NOMO-1 treated with dmso at 0.1 percent for 144 hours (cell line): ENCODE results near the gene SLC6A3.
"Not testable (repeated sequence)": the region's sequence is repeated elsewhere in the genome, so short reads cannot be mapped to it uniquely, and the experiment has no call there.

Experiments
- DNase-seq: peaks from one replicate; lab custom pipeline; 2025; ENCODE audit not compliant: unreplicated experiment; lab: John Stamatoyannopoulos, UW

SLC6A3 gene

GRCh38 chr5:1478271-1479035, 33.2 kb upstream of the SLC6A3 start:
- no peak for DNase-seq

GRCh38 chr5:1477341-1477740, 32.1 kb upstream of the SLC6A3 start:
- peak; percentile 89 for DNase-seq

- no peak for DNase-seq
Measured at GRCh38 chr5:1476967-1477310, 31.7 kb upstream of the SLC6A3 start.

GRCh38 chr5:1476181-1476966, 31.1 kb upstream of the SLC6A3 start:
- DNase-seq: no peak

GRCh38 chr5:1475544-1475900, 30.3 kb upstream of the SLC6A3 start:
- not testable (repeated sequence) for DNase-seq

GRCh38 chr5:1474866-1475543, 29.8 kb upstream of the SLC6A3 start:
- no peak for DNase-seq

- no peak for DNase-seq
Measured at GRCh38 chr5:1474183-1474839, 29.1 kb upstream of the SLC6A3 start.

- DNase-seq: no peak
Measured at GRCh38 chr5:1473746-1474145, 28.5 kb upstream of the SLC6A3 start.

- no peak for DNase-seq
Measured at GRCh38 chr5:1472964-1473628, 27.9 kb upstream of the SLC6A3 start.

- no peak for DNase-seq
Measured at GRCh38 chr5:1471997-1472963, 27.0 kb upstream of the SLC6A3 start.

- no peak for DNase-seq
Measured at GRCh38 chr5:1471240-1471853, 26.1 kb upstream of the SLC6A3 start.

- DNase-seq: no peak
Measured at GRCh38 chr5:1470762-1471211, 25.5 kb upstream of the SLC6A3 start.

- DNase-seq: no peak
Measured at GRCh38 chr5:1468629-1469527, 23.6 kb upstream of the SLC6A3 start.

GRCh38 chr5:1468247-1468612, 23.0 kb upstream of the SLC6A3 start:
- DNase-seq: no peak

- DNase-seq: no peak
Measured at GRCh38 chr5:1467341-1468246, 22.4 kb upstream of the SLC6A3 start.

GRCh38 chr5:1466631-1467265, 21.5 kb upstream of the SLC6A3 start:
- DNase-seq: no peak

- no peak for DNase-seq
Measured at GRCh38 chr5:1465966-1466471, 20.8 kb upstream of the SLC6A3 start.
